ENCODE data around the gene ZBED3. TPM values are rescaled to one million over a fixed set of nuclear protein-coding genes. Genes with fewer than 3 reads are reported as not detected.

The ZBED3 gene
- total and polyA plus RNA-seq, 7 donors = 1.3 to 3.8 (median 1.4) TPM

DNA sequence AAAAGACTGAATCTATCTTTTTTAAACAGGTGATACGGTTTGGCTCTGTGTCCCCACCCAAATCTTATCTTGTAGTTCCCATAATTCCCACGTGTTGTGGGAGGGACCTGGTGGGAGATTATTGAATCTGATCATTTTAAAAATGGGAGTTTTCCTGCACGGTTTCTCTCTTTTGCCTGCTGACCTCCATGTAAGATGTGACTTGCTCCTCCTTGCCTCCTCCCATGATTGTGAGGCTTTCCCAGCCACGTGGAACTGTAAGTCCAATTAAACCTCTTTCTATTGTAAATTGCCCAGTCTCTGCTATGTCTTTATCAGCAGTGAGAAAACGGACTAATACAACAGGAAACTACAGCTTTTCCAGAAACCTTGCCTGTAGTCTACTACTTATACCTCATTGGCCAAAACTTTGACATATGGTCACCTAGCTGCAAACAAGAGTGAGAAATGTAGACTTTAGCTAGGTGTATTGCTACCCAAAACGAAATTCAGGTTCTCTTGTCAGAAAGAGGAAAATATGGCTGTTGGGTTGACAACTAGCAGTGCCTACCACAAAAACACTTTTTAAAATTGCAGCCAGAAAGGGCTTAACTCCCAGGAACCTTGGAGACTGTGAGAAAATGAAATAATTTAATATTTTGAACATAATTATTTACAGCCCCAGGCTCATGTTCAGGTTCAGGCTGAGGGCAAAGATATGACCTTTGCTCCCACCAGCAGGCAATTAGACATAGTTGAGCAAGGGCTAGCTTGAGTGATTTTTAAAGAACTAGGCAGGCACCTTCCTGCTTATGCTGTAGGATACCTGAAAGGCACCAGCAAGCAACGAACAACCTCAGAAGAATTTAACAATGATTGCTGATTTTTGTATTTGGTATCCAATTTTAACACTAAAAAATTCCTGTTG, 64.3 kb downstream of the ZBED3 start:
- Histone ChIP-seq H3K9me3 (no peaks in the 10 kb centered on the region), H3K4me3 (no peak overlapping the region), H3K4me1 (no peaks in the 10 kb centered on the region), H3K27ac (no peak overlapping the region), H3K36me3 (ENCODE audit: insufficient read depth in 1 of 2, low read depth in 1 of 2) (no peaks in the 10 kb centered on the region), H3K27me3 (ENCODE audit: insufficient read depth in 3 of 3, low read length in 2 of 3) (peaks cover 0 to 25% (median 7%) of the 10 kb centered on the region in 3 donors)
- TF ChIP-seq, protein P1, sequence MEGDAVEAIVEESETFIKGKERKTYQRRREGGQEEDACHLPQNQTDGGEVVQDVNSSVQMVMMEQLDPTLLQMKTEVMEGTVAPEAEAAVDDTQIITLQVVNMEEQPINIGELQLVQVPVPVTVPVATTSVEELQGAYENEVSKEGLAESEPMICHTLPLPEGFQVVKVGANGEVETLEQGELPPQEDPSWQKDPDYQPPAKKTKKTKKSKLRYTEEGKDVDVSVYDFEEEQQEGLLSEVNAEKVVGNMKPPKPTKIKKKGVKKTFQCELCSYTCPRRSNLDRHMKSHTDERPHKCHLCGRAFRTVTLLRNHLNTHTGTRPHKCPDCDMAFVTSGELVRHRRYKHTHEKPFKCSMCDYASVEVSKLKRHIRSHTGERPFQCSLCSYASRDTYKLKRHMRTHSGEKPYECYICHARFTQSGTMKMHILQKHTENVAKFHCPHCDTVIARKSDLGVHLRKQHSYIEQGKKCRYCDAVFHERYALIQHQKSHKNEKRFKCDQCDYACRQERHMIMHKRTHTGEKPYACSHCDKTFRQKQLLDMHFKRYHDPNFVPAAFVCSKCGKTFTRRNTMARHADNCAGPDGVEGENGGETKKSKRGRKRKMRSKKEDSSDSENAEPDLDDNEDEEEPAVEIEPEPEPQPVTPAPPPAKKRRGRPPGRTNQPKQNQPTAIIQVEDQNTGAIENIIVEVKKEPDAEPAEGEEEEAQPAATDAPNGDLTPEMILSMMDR (IDR thresholded peaks at IDR 0.05) = no peak
- DNase-seq = no peak
- ATAC-seq = no peak
- WGBS, 3 donors = 42 to 51% (median 49%) methylated on average over 7 of the region's 7 CpGs
- intact Hi-C loops (cut with DNase I) = no loop called here

Other genes starting within 250 kb of the ZBED3 start
- gene S100Z, start 237.3 kb downstream of the ZBED3 start, total RNA-seq = not detected
- gene S100Z, start 237.3 kb downstream of the ZBED3 start, polyA plus RNA-seq = under 1 TPM in 1 of 3 donors, not detected in 2; 0.09 TPM
- gene CRHBP, start 134.2 kb downstream of the ZBED3 start, total RNA-seq = under 1 TPM in 3 of 4 donors, not detected in 1; 0.27 to 0.51 (median 0.50) TPM
- gene CRHBP, start 134.2 kb downstream of the ZBED3 start, polyA plus RNA-seq = under 1 TPM; 0.03 to 0.10 (median 0.10) TPM
- 10 to 100 TPM; 13.4 to 17.8 (median 15.8) TPM for gene AGGF1, start 56.9 kb downstream of the ZBED3 start, total RNA-seq
- gene AGGF1, start 56.9 kb downstream of the ZBED3 start, polyA plus RNA-seq = 10 to 100 TPM in 2 of 3 donors, 1 to 10 TPM in 1; 8.0 to 20.3 (median 10.3) TPM
- 1 to 10 TPM in 1 of 4 donors, under 1 TPM in 3; 0.12 to 2.9 (median 0.70) TPM for gene PDE8B, start 123.4 kb upstream of the ZBED3 start, total RNA-seq
- under 1 TPM; 0.18 to 0.48 (median 0.30) TPM for gene PDE8B, start 123.4 kb upstream of the ZBED3 start, polyA plus RNA-seq

All from psoas muscle (tissue), 8 donors.